Fibroblast of lung (primary cell): ENCODE data around the gene ADCYAP1R1. TPM values are rescaled to one million over a fixed set of nuclear protein-coding genes. Genes with fewer than 3 reads are reported as not detected.

Experiments
- DNase-seq, 2 donors: peaks; one replicate each; pipeline versions ENCODE4 v3.0.0 to v3.0.0-alpha.2; 2010; ENCODE audit warnings: low read depth in 2 of 2
- H2AFZ ChIP-seq: 2 replicates; pipeline ENCODE4 v1.5.1; 2012; ENCODE audit warnings: low read length, control low read depth, inconsistent platforms
- H3K27ac ChIP-seq: 2 replicates; pipeline ENCODE4 v1.5.1; 2011; ENCODE audit warnings: low read length, control low read depth; ENCODE audit not compliant: insufficient read depth
- H3K27me3 ChIP-seq: 2 replicates; pipeline ENCODE4 v1.5.1; 2011; ENCODE audit warnings: mild to moderate bottlenecking, low read length; ENCODE audit not compliant: control insufficient read depth, insufficient read depth
- H3K36me3 ChIP-seq: 2 replicates; pipeline ENCODE4 v1.5.1; 2011; ENCODE audit warnings: low read length; ENCODE audit not compliant: control insufficient read depth, insufficient read depth
- H3K4me1 ChIP-seq: 2 replicates; pipeline ENCODE4 v1.5.1; 2011; ENCODE audit warnings: low read length; ENCODE audit not compliant: control insufficient read depth, insufficient read depth; ENCODE audit errors: extremely low read depth
- H3K4me2 ChIP-seq: 2 replicates; pipeline ENCODE4 v1.5.1; 2011; ENCODE audit warnings: low read length, control low read depth; ENCODE audit not compliant: insufficient read depth; ENCODE audit errors: extremely low read depth
- H3K4me3 ChIP-seq, 4 experiments: fragments of 200-600 bp in 1 of 4; sonication (generic) in 1 of 4; replicated peaks in 1 of 4; 2 replicates each; pipeline ENCODE4 v1.5.1; 2011 to 2016; ENCODE audit warnings: low read length in 4 of 4, low read depth in 3 of 4, mild to moderate bottlenecking in 3 of 4, control low read depth in 2 of 4, inconsistent platforms in 1 of 4, mixed read lengths in 1 of 4; ENCODE audit not compliant: insufficient read depth in 1 of 4; ENCODE audit errors: control extremely low read depth in 1 of 4
- H3K79me2 ChIP-seq: 2 replicates; pipeline ENCODE4 v1.5.1; 2012; ENCODE audit warnings: mild to moderate bottlenecking, low read length, inconsistent platforms; ENCODE audit not compliant: control insufficient read depth, insufficient read depth
- H3K9ac ChIP-seq: 2 replicates; pipeline ENCODE4 v1.5.1; 2011; ENCODE audit warnings: mild to moderate bottlenecking, low read length, control low read depth; ENCODE audit not compliant: insufficient read depth
- H3K9me3 ChIP-seq: 2 replicates; pipeline ENCODE4 v1.5.1; 2012; ENCODE audit warnings: low read depth, low read length; ENCODE audit not compliant: control insufficient read depth, insufficient read depth
- H4K20me1 ChIP-seq: 2 replicates; pipeline ENCODE4 v1.5.1; 2011; ENCODE audit warnings: low read length; ENCODE audit not compliant: control insufficient read depth, insufficient read depth; ENCODE audit errors: extremely low read depth
- CTCF ChIP-seq, 2 donors: IDR thresholded peaks in 1 of 2; conservative IDR thresholded peaks in 1 of 2; 1 replicate in 1 of 2; 2 replicates in 1 of 2; pipeline ENCODE4 v1.5.1; 2011 to 2012; ENCODE audit warnings: low read length in 2 of 2, control low read depth in 1 of 2, inconsistent platforms in 1 of 2, low read depth in 1 of 2, mild to moderate bottlenecking in 1 of 2
- EZH2 ChIP-seq: IDR thresholded peaks from 2 replicates; pipeline ENCODE4 v1.5.1; 2012; ENCODE audit warnings: low read length, control low read depth, mild to moderate bottlenecking; ENCODE audit errors: missing control alignments
- polyA plus RNA-seq, 2 donors: library from polyadenylated mRNA; depleted of rRNA in 1 of 2; stranded (reverse) in 1 of 2; unstranded in 1 of 2; fragments of >200 nt; gene quantifications; 2 replicates each; pipeline ENCODE4 v1.2.1, GENCODE V29; 2011 to 2012; ENCODE audit warnings: missing spikeins in 1 of 2
- total RNA-seq: library from RNA; depleted of rRNA; stranded (reverse); fragments of >200 nt; gene quantifications from 2 replicates; pipeline ENCODE4 v1.2.1, GENCODE V29; 2014

The ADCYAP1R1 gene
- total and polyA plus RNA-seq, 2 donors (not counting 1 experiment from before 2014, with no cell fraction given), result not detected

DNA sequence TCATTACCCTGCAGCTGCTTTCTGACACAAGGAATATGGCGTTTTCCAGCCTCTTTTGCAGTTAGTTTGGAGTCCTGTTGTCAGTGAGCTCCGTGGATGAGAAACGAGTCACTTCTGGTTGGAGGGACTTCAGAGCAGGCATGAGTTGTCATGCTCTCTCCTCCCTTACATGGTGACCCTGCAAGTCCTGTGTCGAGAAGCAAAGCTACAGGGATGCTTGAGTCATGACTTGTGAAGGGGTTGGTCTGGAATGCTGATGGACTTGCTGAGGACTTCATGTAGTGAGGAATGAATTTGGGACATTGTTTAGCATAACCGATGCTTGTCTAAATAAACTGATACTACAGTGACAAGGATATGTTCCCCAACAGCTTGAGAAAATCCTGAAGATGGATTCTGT is 108.8 kb downstream of the ADCYAP1R1 start:
- H3K4me3 ChIP-seq, result no peak overlapping the region
- no peaks in the 10 kb centered on the region for H3K36me3 ChIP-seq
- H2AFZ ChIP-seq, result no peak overlapping the region
- H3K4me1 ChIP-seq, result no peaks in the 10 kb centered on the region
- no peak for TF ChIP-seq EZH2
- TF ChIP-seq CTCF (conservative IDR thresholded peaks at IDR 0.05 in 1 of 2, IDR thresholded peaks at IDR 0.05 in 1 of 2; ENCODE audit: low read depth in 1 of 2, low read length in 2 of 2), result no peak
- H3K9me3 ChIP-seq, result no peaks in the 10 kb centered on the region
- no peak for DNase-seq
- no peaks in the 10 kb centered on the region for H4K20me1 ChIP-seq
- no peak overlapping the region for H3K4me2 ChIP-seq
- H3K27me3 ChIP-seq, result no peaks in the 10 kb centered on the region
- no peak overlapping the region for H3K27ac ChIP-seq
- no peak overlapping the region for H3K9ac ChIP-seq
- no peaks in the 10 kb centered on the region for H3K79me2 ChIP-seq

Other genes starting within 250 kb of the ADCYAP1R1 start
- gene AQP1, start 140.5 kb upstream of the ADCYAP1R1 start, total RNA-seq, result 10.8 and 44.6 TPM in 2 replicates
- gene AQP1, start 140.5 kb upstream of the ADCYAP1R1 start, polyA plus RNA-seq, result 13.0 and 43.2 TPM in 2 replicates
- not detected in 2 replicates for gene GHRHR, start 88.4 kb upstream of the ADCYAP1R1 start, total RNA-seq
- gene GHRHR, start 88.4 kb upstream of the ADCYAP1R1 start, polyA plus RNA-seq, result not detected in 2 replicates